Measurements from ENCODE around the gene ST7. TPM values are rescaled to one million over a fixed set of nuclear protein-coding genes. Genes with fewer than 3 reads are reported as not detected.

The ST7 gene
- total RNA-seq, 1 experiment from 2014 or later: 38.2 TPM

DNA sequence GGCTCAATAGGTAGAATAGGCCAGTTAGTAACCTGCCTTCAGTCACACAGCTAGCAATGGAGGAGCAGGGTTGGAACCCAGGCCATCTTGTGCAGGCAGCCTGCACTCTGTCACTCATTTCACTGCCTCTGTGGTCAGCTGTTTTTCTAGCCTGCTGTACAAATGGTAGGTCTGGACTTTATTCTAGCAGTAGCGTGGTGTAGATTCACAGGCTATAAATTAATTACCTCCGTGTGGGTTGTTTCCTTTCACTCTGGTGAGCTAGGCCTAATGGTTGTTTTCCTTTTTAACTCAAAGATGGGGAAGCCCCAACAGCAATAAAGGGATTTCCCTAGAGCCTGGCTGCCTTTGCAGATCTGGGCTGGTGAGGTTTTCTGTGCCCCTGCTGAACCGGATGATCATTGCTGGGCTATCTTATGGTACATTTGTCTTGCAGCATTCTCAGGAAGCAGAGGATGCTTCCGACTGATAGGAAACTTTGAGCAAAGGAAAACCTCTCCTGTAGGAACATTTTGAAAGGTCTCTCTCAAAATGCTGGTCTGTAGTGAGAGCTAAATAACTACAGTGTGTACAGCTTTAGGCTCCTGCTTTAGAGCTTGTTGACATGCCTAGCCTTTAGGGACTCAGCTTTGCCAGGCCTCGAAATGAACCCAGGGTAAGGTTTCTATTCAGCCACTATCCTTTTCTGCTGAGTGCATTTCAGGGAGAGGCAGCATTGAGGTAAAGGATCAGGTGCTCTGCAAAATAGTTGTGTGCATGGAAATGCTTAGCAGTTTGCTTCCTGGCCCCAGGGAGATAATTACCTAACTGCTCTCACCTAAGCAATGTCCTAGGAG lies 157.4 kb downstream of the ST7 start:
- Histone ChIP-seq H3K4me3 (ENCODE audit: low read depth, low read length) (no peak overlapping the region), H3K4me1 (no peaks in the 10 kb centered on the region), H3K9me3 (no peaks in the 10 kb centered on the region), H3K36me3 (ENCODE audit: control insufficient read depth, insufficient read depth, low read length) (no peaks in the 10 kb centered on the region), H3K27me3 (replicated peaks; ENCODE audit: control insufficient read depth, insufficient read depth, low read length) (no peaks in the 10 kb centered on the region)
- no peak for DNase-seq
- Mint-ChIP-seq H3K27ac (ENCODE audit: unreplicated experiment) (no peak overlapping the region), H3K36me3 (ENCODE audit: insufficient read depth, unreplicated experiment) (peaks cover 15% of the 10 kb centered on the region), H3K4me3 (ENCODE audit: unreplicated experiment) (no peak overlapping the region), H3K27me3 (ENCODE audit: insufficient read depth, unreplicated experiment) (no peaks in the 10 kb centered on the region), H3K4me1 (ENCODE audit: low read depth, unreplicated experiment) (no peaks in the 10 kb centered on the region), H3K9me3 (ENCODE audit: unreplicated experiment) (no peaks in the 10 kb centered on the region)
- TF ChIP-seq, protein P1, sequence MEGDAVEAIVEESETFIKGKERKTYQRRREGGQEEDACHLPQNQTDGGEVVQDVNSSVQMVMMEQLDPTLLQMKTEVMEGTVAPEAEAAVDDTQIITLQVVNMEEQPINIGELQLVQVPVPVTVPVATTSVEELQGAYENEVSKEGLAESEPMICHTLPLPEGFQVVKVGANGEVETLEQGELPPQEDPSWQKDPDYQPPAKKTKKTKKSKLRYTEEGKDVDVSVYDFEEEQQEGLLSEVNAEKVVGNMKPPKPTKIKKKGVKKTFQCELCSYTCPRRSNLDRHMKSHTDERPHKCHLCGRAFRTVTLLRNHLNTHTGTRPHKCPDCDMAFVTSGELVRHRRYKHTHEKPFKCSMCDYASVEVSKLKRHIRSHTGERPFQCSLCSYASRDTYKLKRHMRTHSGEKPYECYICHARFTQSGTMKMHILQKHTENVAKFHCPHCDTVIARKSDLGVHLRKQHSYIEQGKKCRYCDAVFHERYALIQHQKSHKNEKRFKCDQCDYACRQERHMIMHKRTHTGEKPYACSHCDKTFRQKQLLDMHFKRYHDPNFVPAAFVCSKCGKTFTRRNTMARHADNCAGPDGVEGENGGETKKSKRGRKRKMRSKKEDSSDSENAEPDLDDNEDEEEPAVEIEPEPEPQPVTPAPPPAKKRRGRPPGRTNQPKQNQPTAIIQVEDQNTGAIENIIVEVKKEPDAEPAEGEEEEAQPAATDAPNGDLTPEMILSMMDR (IDR thresholded peaks at IDR 0.05; ENCODE audit: insufficient read depth in 1 of 2, low read depth in 1 of 2, low read length in 1 of 2, severe bottlenecking in 1 of 2, unreplicated experiment in 1 of 2): no peak
- ChIA-PET POLR2A (no interaction called here), CTCF (no interaction called here)
- no TSS peak for BruUV-seq (replicated peaks)
- intact Hi-C loops (cut with micrococcal nuclease; ENCODE audit: unreplicated experiment): no loop called here

DNA sequence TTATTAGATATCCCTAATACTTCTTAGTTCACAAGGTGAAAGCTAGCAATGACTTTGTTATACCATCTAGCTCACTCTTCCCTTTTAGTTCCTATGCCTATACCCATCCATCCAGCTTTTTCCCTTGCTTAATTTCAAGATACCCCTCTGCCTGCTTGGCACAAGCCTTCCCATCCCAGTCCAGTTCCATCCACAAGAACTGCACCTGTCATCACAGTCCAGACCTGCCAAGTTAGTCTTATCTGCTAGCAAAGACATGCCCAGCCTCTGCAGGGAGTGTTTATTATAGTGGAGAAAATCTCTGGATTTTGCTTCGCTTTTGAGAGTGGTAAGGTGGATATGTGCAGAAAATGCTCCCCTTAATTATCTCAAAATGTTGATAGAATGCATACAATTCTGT lies 158.2 kb downstream of the ST7 start:
- Mint-ChIP-seq H3K9me3 (ENCODE audit: unreplicated experiment) (no peaks in the 10 kb centered on the region), H3K4me3 (ENCODE audit: unreplicated experiment) (no peak overlapping the region), H3K27ac (ENCODE audit: unreplicated experiment) (no peak overlapping the region), H3K36me3 (ENCODE audit: insufficient read depth, unreplicated experiment) (peaks cover 15% of the 10 kb centered on the region), H3K27me3 (ENCODE audit: insufficient read depth, unreplicated experiment) (no peaks in the 10 kb centered on the region), H3K4me1 (ENCODE audit: low read depth, unreplicated experiment) (no peaks in the 10 kb centered on the region)
- intact Hi-C loops (cut with micrococcal nuclease; ENCODE audit: unreplicated experiment): no loop called here
- Histone ChIP-seq H3K4me1 (no peaks in the 10 kb centered on the region), H3K27me3 (replicated peaks; ENCODE audit: control insufficient read depth, insufficient read depth, low read length) (no peaks in the 10 kb centered on the region), H3K9me3 (no peaks in the 10 kb centered on the region), H3K4me3 (ENCODE audit: low read depth, low read length) (no peak overlapping the region), H3K36me3 (ENCODE audit: control insufficient read depth, insufficient read depth, low read length) (no peaks in the 10 kb centered on the region)
- TF ChIP-seq, protein P1 (IDR thresholded peaks at IDR 0.05; ENCODE audit: insufficient read depth in 1 of 2, low read depth in 1 of 2, low read length in 1 of 2, severe bottlenecking in 1 of 2, unreplicated experiment in 1 of 2): no peak
- CTCF ChIA-PET: no interaction called here
- POLR2A ChIA-PET: no interaction called here
- no peak for DNase-seq
- BruUV-seq (replicated peaks): no TSS peak

DNA sequence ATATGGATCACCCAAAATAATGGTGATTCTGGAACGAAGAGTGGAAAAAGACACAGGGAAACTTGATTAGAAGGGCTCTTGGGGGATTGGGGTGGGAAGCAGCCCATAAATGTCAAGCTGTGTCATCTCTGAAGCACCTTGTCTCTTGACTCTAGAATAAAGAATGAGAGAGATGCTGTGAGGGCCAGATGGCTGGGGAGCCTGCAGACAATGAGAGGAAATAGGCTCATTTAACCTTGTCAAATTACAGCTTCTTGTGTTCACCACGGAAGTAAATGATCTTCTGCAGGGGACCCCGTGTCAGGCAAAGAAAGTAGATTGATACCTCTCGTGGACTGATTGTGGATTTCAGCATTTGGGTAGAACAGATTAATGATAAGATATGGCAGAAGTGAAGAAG lies 159.3 kb downstream of the ST7 start:
- no peaks in the 10 kb centered on the region for H3K9me3 Mint-ChIP-seq (ENCODE audit: unreplicated experiment)
- ChIA-PET CTCF (no interaction called here), POLR2A (no interaction called here)
- Histone ChIP-seq H3K9me3 (no peaks in the 10 kb centered on the region), H3K36me3 (ENCODE audit: control insufficient read depth, insufficient read depth, low read length) (no peaks in the 10 kb centered on the region), H3K27me3 (replicated peaks; ENCODE audit: control insufficient read depth, insufficient read depth, low read length) (no peaks in the 10 kb centered on the region), H3K4me1 (no peaks in the 10 kb centered on the region), H3K4me3 (ENCODE audit: low read depth, low read length) (no peak overlapping the region)
- intact Hi-C loops (cut with micrococcal nuclease; ENCODE audit: unreplicated experiment): no loop called here
- H3K4me1 Mint-ChIP-seq (ENCODE audit: low read depth, unreplicated experiment): no peaks in the 10 kb centered on the region
- TF ChIP-seq, protein P1 (IDR thresholded peaks at IDR 0.05; ENCODE audit: insufficient read depth in 1 of 2, low read depth in 1 of 2, low read length in 1 of 2, severe bottlenecking in 1 of 2, unreplicated experiment in 1 of 2): no peak
- peaks cover 15% of the 10 kb centered on the region for H3K36me3 Mint-ChIP-seq (ENCODE audit: insufficient read depth, unreplicated experiment)
- H3K4me3 Mint-ChIP-seq (ENCODE audit: unreplicated experiment): no peak overlapping the region
- no peaks in the 10 kb centered on the region for H3K27me3 Mint-ChIP-seq (ENCODE audit: insufficient read depth, unreplicated experiment)
- no TSS peak for BruUV-seq (replicated peaks)
- no peak overlapping the region for H3K27ac Mint-ChIP-seq (ENCODE audit: unreplicated experiment)
- no peak for DNase-seq
